ENCODE results near the gene PVALB. TPM values are rescaled to one million over a fixed set of nuclear protein-coding genes. Genes with fewer than 3 reads are reported as not detected.

PVALB gene
- total RNA-seq, 2 donors from 2014 or later: not detected

DNA sequence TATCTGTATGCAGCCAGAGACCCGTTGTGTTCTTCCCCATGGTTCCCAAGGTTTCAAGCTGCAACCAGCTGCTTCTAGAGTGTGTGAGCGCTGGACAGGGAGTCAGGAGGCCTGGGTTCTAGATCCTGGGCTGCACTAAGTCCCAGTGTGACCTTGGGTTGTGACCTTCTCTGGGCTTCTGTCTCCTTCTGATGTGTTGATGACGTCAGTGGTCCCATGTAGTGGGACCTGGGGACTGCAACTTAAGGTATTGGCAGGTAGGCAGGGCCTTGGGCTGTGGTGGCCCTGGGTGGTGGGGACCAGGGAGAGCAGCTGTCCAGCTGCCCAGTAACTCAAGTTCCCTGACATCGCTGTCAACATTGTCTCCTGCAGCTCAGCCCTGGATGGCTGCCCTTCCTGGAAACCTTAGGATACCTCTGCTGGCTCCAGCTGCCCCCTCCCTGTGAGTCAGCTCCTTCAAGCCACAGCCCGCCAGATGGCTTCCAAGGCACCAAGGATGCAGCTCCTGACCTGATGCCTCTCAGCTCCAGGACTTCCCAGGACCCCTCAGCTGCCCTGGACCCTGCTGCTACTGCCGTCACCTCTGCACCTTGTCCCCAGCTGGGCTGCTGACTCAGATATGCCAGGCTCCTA lies 1.3 kb upstream of the PVALB start:
- H3K9ac ChIP-seq (ENCODE audit: low read depth in 2 of 2, low read length in 2 of 2): no peak overlapping the region
- TF ChIP-seq, protein P1, sequence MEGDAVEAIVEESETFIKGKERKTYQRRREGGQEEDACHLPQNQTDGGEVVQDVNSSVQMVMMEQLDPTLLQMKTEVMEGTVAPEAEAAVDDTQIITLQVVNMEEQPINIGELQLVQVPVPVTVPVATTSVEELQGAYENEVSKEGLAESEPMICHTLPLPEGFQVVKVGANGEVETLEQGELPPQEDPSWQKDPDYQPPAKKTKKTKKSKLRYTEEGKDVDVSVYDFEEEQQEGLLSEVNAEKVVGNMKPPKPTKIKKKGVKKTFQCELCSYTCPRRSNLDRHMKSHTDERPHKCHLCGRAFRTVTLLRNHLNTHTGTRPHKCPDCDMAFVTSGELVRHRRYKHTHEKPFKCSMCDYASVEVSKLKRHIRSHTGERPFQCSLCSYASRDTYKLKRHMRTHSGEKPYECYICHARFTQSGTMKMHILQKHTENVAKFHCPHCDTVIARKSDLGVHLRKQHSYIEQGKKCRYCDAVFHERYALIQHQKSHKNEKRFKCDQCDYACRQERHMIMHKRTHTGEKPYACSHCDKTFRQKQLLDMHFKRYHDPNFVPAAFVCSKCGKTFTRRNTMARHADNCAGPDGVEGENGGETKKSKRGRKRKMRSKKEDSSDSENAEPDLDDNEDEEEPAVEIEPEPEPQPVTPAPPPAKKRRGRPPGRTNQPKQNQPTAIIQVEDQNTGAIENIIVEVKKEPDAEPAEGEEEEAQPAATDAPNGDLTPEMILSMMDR (IDR thresholded peaks at IDR 0.05): no peak
- no peak for DNase-seq
- H3K27me3 ChIP-seq: peaks cover 47% of the 10 kb centered on the region
- H3K27ac ChIP-seq: no peak overlapping the region
- no peak overlapping the region for H3K4me3 ChIP-seq
- no peaks in the 10 kb centered on the region for H3K9me3 ChIP-seq
- intact Hi-C loops (cut with DNase I): no loop called here
- no peaks in the 10 kb centered on the region for H3K4me1 ChIP-seq
- H3K36me3 ChIP-seq: no peaks in the 10 kb centered on the region

DNA sequence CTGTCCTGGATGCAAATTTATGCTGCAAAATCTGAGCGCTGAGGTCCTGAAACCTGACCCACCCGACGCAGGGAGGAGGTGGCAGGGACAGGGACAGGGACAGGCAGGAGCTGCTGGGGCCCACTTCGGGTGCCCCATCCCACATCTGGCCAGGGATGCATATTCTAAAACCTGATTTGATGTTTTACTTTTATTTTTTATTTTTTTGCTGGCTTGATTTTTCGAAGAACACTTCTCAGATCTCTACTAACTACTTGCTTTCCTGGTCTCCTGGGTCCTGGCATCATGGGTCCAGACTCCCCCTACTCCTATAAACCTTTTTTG lies 652 bp upstream of the PVALB start:
- Histone ChIP-seq H3K9me3 (no peaks in the 10 kb centered on the region), H3K4me3 (no peak overlapping the region), H3K9ac (ENCODE audit: low read depth in 2 of 2, low read length in 2 of 2) (no peak overlapping the region), H3K27me3 (peaks cover 47% of the 10 kb centered on the region), H3K4me1 (no peaks in the 10 kb centered on the region), H3K27ac (no peak overlapping the region), H3K36me3 (no peaks in the 10 kb centered on the region)
- TF ChIP-seq, protein P1 (IDR thresholded peaks at IDR 0.05): no peak
- no peak for DNase-seq
- intact Hi-C loops (cut with DNase I): no loop called here

DNA sequence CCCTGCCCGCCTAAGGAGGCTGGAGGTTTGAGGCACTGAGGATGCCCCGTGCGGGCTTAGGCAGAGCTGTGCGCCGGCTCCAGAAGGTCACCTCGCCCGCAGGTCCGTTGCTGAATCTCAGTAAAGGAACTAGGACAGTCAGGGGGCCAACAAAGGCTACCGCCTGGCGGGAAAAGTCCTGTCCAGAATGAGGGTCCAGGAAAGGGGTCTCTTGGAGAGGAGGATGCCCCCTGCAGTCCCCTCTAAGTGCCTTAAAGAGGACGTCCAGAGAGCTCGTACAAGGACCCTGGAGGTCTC lies 548 bp downstream of the PVALB start:
- no peaks in the 10 kb centered on the region for H3K4me1 ChIP-seq
- H3K27ac ChIP-seq: no peak overlapping the region
- no peaks in the 10 kb centered on the region for H3K36me3 ChIP-seq
- intact Hi-C loops (cut with DNase I): no loop called here
- DNase-seq: no peak
- no peak overlapping the region for H3K4me3 ChIP-seq
- peaks cover 47% of the 10 kb centered on the region for H3K27me3 ChIP-seq
- no peaks in the 10 kb centered on the region for H3K9me3 ChIP-seq
- no peak overlapping the region for H3K9ac ChIP-seq (ENCODE audit: low read depth in 2 of 2, low read length in 2 of 2)
- TF ChIP-seq, protein P1 (IDR thresholded peaks at IDR 0.05): no peak

DNA sequence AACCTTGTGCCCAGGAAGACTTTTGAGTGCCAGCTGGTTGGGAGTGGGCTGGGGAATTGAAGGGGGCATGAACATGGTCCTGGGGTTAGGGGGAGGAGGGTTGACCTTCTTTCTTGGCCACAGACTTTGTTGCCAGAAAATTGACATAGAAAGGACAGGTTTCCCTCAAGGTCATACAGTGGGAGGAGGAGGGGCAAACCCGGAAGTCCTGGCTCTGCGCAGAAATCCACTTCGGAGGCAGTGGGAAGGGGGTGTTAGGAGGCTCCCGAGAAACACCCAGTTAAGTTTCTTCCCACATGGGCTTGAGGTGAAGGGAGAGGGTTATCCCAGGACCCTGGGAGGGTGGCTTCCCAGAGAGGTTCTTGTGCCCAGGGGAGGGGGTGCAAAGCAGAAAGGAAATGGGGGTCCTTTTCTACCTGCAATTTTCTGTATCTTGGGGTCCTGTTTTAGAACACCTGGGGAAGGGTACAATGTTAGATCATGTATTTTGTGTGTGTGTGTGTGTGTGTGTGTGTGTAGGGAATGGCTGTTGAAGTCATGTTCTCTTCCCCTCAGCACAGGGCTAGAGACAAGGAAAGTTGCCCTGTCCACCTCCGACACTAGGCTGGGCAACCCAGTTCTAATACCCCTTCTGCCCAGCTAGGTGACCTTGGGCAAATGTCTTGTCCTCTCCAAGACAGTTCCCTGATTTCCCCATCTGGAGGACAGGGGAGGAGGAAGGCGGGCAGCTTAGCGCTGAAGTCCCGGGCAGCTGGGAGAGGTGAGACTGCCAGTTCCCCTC lies 1.1 kb downstream of the PVALB start:
- Histone ChIP-seq H3K36me3 (no peaks in the 10 kb centered on the region), H3K4me3 (no peak overlapping the region), H3K27me3 (peaks cover 47% of the 10 kb centered on the region), H3K9ac (ENCODE audit: low read depth in 2 of 2, low read length in 2 of 2) (no peak overlapping the region), H3K9me3 (no peaks in the 10 kb centered on the region), H3K4me1 (no peaks in the 10 kb centered on the region), H3K27ac (no peak overlapping the region)
- intact Hi-C loops (cut with DNase I): no loop called here
- TF ChIP-seq, protein P1 (IDR thresholded peaks at IDR 0.05): no peak
- no peak for DNase-seq

GRCh38 chr22:36814801-36815200 lies 2.0 kb downstream of the PVALB start:
- Histone ChIP-seq H3K9ac (ENCODE audit: low read depth in 2 of 2, low read length in 2 of 2) (no peak overlapping the region), H3K36me3 (no peaks in the 10 kb centered on the region), H3K4me1 (no peaks in the 10 kb centered on the region), H3K27ac (no peak overlapping the region), H3K27me3 (peaks cover 47% of the 10 kb centered on the region), H3K4me3 (no peak overlapping the region), H3K9me3 (no peaks in the 10 kb centered on the region)
- intact Hi-C loops (cut with DNase I): no loop called here
- no peak for DNase-seq
- TF ChIP-seq, protein P1 (IDR thresholded peaks at IDR 0.05): no peak

Data from colonic mucosa (tissue), 4 donors.